HepG2 (cell line): ENCODE data around the gene TMEM178A. TPM values are rescaled to one million over a fixed set of nuclear protein-coding genes. Genes with fewer than 3 reads are reported as not detected.

Source experiments
- ATAC-seq: fragments of 200-7000 bp; cut with Tn5 transposase; 3 replicates; pipeline ENCODE4 v1.9.1; 2020; ENCODE audit warnings: mild to moderate bottlenecking, moderate library complexity
- BruUV-seq: library from RNA; stranded (reverse); fragments of 400-500 nt; replicated peaks from 2 replicates; lab custom pipeline; 2021; lab: Mats Ljungman, UMichigan
- CTCF ChIA-PET: fragments of 300-600 bp; formaldehyde crosslinking; extraction: SDS; loops from one replicate; lab custom pipeline; 2021; ENCODE audit warnings: low total read pairs, inconsistent platforms, low intra/inter-chr PET ratio; lab: Yijun Ruan, JAX
- POLR2A ChIA-PET: fragments of 350-600 bp; sonication (Branson Sonifier 250); formaldehyde crosslinking; loops from one replicate; lab custom pipeline; 2020; ENCODE audit warnings: antibody characterized with exemption, inconsistent platforms; lab: Yijun Ruan, JAX
- DNase-seq: peaks from one replicate; pipeline ENCODE4 v3.0.0-alpha.2; 2015; ENCODE audit warnings: low spot score
- FAIRE-seq: peaks from 3 replicates; lab custom pipeline; 2011; peaks lifted over from hg19 to GRCh38; lab: Jason Lieb, UNC
- H2AFZ ChIP-seq: one replicate; pipeline ENCODE4 v1.6.1; 2011; ENCODE audit warnings: low read length, inconsistent platforms
- H3K27ac ChIP-seq: fragments of 300-600 bp; 3 replicates; pipeline ENCODE4 v1.8.0; 2011; ENCODE audit warnings: mixed run types, mild to moderate bottlenecking, mixed read lengths, low read length, inconsistent platforms; ENCODE audit not compliant: insufficient read depth; ENCODE audit errors: extremely low read length
- H3K27me3 ChIP-seq, 2 experiments: fragments of 200-600 bp in 1 of 2; 2 replicates in 1 of 2; 3 replicates in 1 of 2; pipeline versions ENCODE4 v1.6.0 to v1.8.0; 2011; ENCODE audit warnings: low read length in 2 of 2, mild to moderate bottlenecking in 2 of 2, moderate library complexity in 2 of 2, inconsistent platforms in 1 of 2; ENCODE audit not compliant: insufficient read depth in 2 of 2, control insufficient read depth in 1 of 2
- H3K36me3 ChIP-seq, 2 experiments: fragments of 200-600 bp in 1 of 2; replicated peaks in 1 of 2; 2 replicates in 1 of 2; 3 replicates in 1 of 2; pipeline versions ENCODE4 v1.5.1 to v1.8.0; 2011; ENCODE audit warnings: low read length in 2 of 2, inconsistent platforms in 1 of 2; ENCODE audit not compliant: insufficient read depth in 2 of 2, control insufficient read depth in 1 of 2
- H3K4me1 ChIP-seq: 2 replicates; pipeline ENCODE4 v1.5.1; 2012; ENCODE audit warnings: low read length, inconsistent platforms; ENCODE audit not compliant: insufficient read depth
- H3K4me2 ChIP-seq: 2 replicates; pipeline ENCODE4 v1.6.0; 2011; ENCODE audit warnings: low read depth, low read length, inconsistent platforms
- H3K4me3 ChIP-seq, 3 experiments: fragments of 200-600 bp in 1 of 3; sonication (generic), shearing (Covaris generic) in 1 of 3; replicated peaks in 1 of 3; 2 replicates each; pipeline ENCODE4 v1.5.1; 2011 to 2016; ENCODE audit warnings: low read length in 3 of 3, inconsistent platforms in 2 of 3, low read depth in 2 of 3, mild to moderate bottlenecking in 2 of 3, control low read depth in 1 of 3, mixed read lengths in 1 of 3; ENCODE audit not compliant: insufficient read depth in 1 of 3
- H3K79me2 ChIP-seq: one replicate; pipeline ENCODE4 v1.6.1; 2011; ENCODE audit warnings: low read length, inconsistent platforms; ENCODE audit not compliant: insufficient read depth
- H3K9ac ChIP-seq: 2 replicates; pipeline ENCODE4 v1.6.0; 2011; ENCODE audit warnings: mild to moderate bottlenecking, low read depth, low read length, inconsistent platforms; ENCODE audit not compliant: insufficient read depth
- H3K9me3 ChIP-seq: 2 replicates; pipeline ENCODE4 v1.5.1; 2012; ENCODE audit warnings: mild to moderate bottlenecking, low read length
- H4K20me1 ChIP-seq: 2 replicates; pipeline ENCODE4 v1.6.0; 2011; ENCODE audit warnings: inconsistent platforms, mild to moderate bottlenecking, low read length, moderate library complexity; ENCODE audit not compliant: insufficient read depth
- ARID2 ChIP-seq: sonication (generic); formaldehyde crosslinking; IDR thresholded peaks from 2 replicates; pipeline ENCODE4 v1.8.1; 2022; ENCODE audit warnings: mild to moderate bottlenecking, missing genetic modification reagents, borderline replicate concordance
- FOXJ3 ChIP-seq: sonication (generic); formaldehyde crosslinking; IDR thresholded peaks from 2 replicates; pipeline ENCODE4 v1.4.0; 2020; ENCODE audit warnings: missing genetic modification reagents, mild to moderate bottlenecking, borderline replicate concordance
- GPN1 ChIP-seq: sonication (generic); formaldehyde crosslinking; IDR thresholded peaks from 2 replicates; pipeline ENCODE4 v1.5.1; 2020; ENCODE audit warnings: missing genetic modification reagents, borderline replicate concordance
- HOXA7 ChIP-seq: sonication (generic); formaldehyde crosslinking; IDR thresholded peaks from 2 replicates; pipeline ENCODE4 v1.8.1; 2022; ENCODE audit warnings: mild to moderate bottlenecking, missing genetic modification reagents, moderate library complexity
- KDM3A ChIP-seq: IDR thresholded peaks from 2 replicates; pipeline ENCODE4 v1.6.1; 2018; ENCODE audit warnings: low read depth, missing compliant biosample characterization
- MAF1 ChIP-seq: sonication (generic); formaldehyde crosslinking; IDR thresholded peaks from 2 replicates; pipeline ENCODE4 v1.5.0; 2020; ENCODE audit warnings: missing genetic modification reagents, borderline replicate concordance
- MAFK ChIP-seq, 2 experiments: IDR thresholded peaks in 1 of 2; conservative IDR thresholded peaks in 1 of 2; 2 replicates each; pipeline ENCODE4 v1.6.1; 2011; ENCODE audit warnings: improper control_type of control experiment in 2 of 2, low read length in 2 of 2
- NFE2L1 ChIP-seq: sonication (generic); formaldehyde crosslinking; IDR thresholded peaks from 2 replicates; pipeline ENCODE4 v1.4.0; 2020; ENCODE audit warnings: missing genetic modification reagents, mild to moderate bottlenecking, borderline replicate concordance
- NR2F6 ChIP-seq, 2 experiments: IDR thresholded peaks; 2 replicates each; pipeline ENCODE4 v1.6.1; 2016; ENCODE audit warnings: antibody characterized with exemption in 1 of 2, mild to moderate bottlenecking in 1 of 2
- NRL ChIP-seq: sonication (generic); formaldehyde crosslinking; IDR thresholded peaks from 2 replicates; pipeline ENCODE4 v1.5.0; 2020; ENCODE audit warnings: missing genetic modification reagents, mild to moderate bottlenecking, moderate library complexity, borderline replicate concordance
- RFX5 ChIP-seq: IDR thresholded peaks from 2 replicates; pipeline ENCODE4 v1.6.1; 2011; ENCODE audit warnings: low read depth, low read length, improper control_type of control experiment
- YEATS2 ChIP-seq: sonication (generic); formaldehyde crosslinking; IDR thresholded peaks from 2 replicates; pipeline ENCODE4 v1.4.0; 2020; ENCODE audit warnings: missing genetic modification reagents, borderline replicate concordance
- ZFP1 ChIP-seq: IDR thresholded peaks from 2 replicates; pipeline ENCODE4 v1.6.1; 2016
- ZMAT3 ChIP-seq: sonication (generic); formaldehyde crosslinking; conservative IDR thresholded peaks from 2 replicates; pipeline ENCODE4 v1.7.0; 2021; ENCODE audit warnings: missing genetic modification reagents
- ZNF614 ChIP-seq: IDR thresholded peaks from 2 replicates; pipeline ENCODE4 v1.6.1; 2018; ENCODE audit warnings: missing biosample characterization, missing genetic modification reagents, inconsistent platforms, borderline replicate concordance
- ZNF639 ChIP-seq: conservative IDR thresholded peaks from 2 replicates; pipeline ENCODE4 v1.6.1; 2018; ENCODE audit warnings: missing genetic modification reagents
- ZNF710 ChIP-seq: sonication (generic); formaldehyde crosslinking; IDR thresholded peaks from 2 replicates; pipeline ENCODE4 v1.5.0; 2020; ENCODE audit warnings: mild to moderate bottlenecking, missing genetic modification reagents, borderline replicate concordance
- WGBS: methylation state at CpG from one replicate; pipeline ENCODE4 v1.1.6; 2017; ENCODE audit warnings: low lambda C conversion rate; 5-methylcytosine and 5-hydroxymethylcytosine counted together
- in situ Hi-C: cut with HindIII; loops from 2 replicates; pipeline ENCODE4 v1.10.0; 2017; ENCODE audit warnings: low pct_unique_long_range_greater_than_20kb; ENCODE audit not compliant: extremely low pct_ligation_motif_present
- intact Hi-C: fragments of 100-400 bp; cut with micrococcal nuclease; formaldehyde crosslinking; loops from one replicate; pipeline ENCODE4 v1.10.0; 2022; ENCODE audit not compliant: unreplicated experiment
- polyA plus RNA-seq, 8 experiments: library from polyadenylated mRNA; depleted of rRNA in 3 of 8; stranded (reverse) in 7 of 8; unstranded in 1 of 8; fragments of >200 nt; fragmentation: Illumina TruSeq in 4 of 8; extraction: Trizol in 4 of 8; gene quantifications; 2 replicates each; pipeline versions ENCODE4 v1.2.1 to v1.2.3, GENCODE V29; 2011 to 2016; ENCODE audit warnings: low read depth in 4 of 8, missing spikeins in 1 of 8, mixed read lengths in 1 of 8; ENCODE audit not compliant: insufficient read depth in 1 of 8
- total RNA-seq, 5 experiments: library from RNA; depleted of rRNA; stranded (reverse); fragments of >200 nt; fragmentation: Illumina TruSeq; extraction: Trizol; gene quantifications; 2 replicates each; pipeline ENCODE4 v1.2.3, GENCODE V29; 2016; ENCODE audit warnings: low read depth in 1 of 5

Gene TMEM178A
- total and polyA plus RNA-seq, 2 of the 13 experiments (the other 11 are each of a cell fraction or from before 2014, with no cell fraction given) = 0.38 to 3.3 TPM

- no peak for ATAC-seq
These were observed 19.4 kb upstream of the TMEM178A start for GRCh38 chr2:39646267-39646666.

More at GRCh38 chr2:39646267-39646666, 19.4 kb upstream of the TMEM178A start:
- Histone ChIP-seq H3K9ac (no peak overlapping the region), H3K4me1 (peaks cover 13% of the 10 kb centered on the region), H2AFZ (no peak overlapping the region), H3K27ac (no peak overlapping the region), H3K4me2 (no peak overlapping the region), H3K27me3 (no peaks in the 10 kb centered on the region; a peak in 2 of 5 replicates), H3K36me3 (no peaks in the 10 kb centered on the region), H3K9me3 (no peaks in the 10 kb centered on the region), H3K79me2 (no peaks in the 10 kb centered on the region), H3K4me3 (no peak overlapping the region), H4K20me1 (no peaks in the 10 kb centered on the region)
- FAIRE-seq (no peak), DNase-seq (no peak)
- TF ChIP-seq ZNF614 (CRISPR knock-in tag) (no peak), ZFP1 (CRISPR knock-in tag) (no peak), NR2F6 (IDR thresholded peaks at IDR 0.05) (no peak), NR2F6 (CRISPR knock-in tag; IDR thresholded peaks at IDR 0.05) (no peak), GPN1 (CRISPR knock-in tag) (no peak), RFX5 (no peak), FOXJ3 (no peak), ZMAT3 (CRISPR knock-in tag) (no peak), ZNF710 (CRISPR knock-in tag) (no peak), MAFK (conservative IDR thresholded peaks at IDR 0.05 in 1 of 2, IDR thresholded peaks at IDR 0.05 in 1 of 2; ENCODE audit: low read length in 2 of 2) (no peak), NFE2L1 (CRISPR knock-in tag) (no peak), ZNF639 (CRISPR knock-in tag) (no peak), ARID2 (no peak), KDM3A (CRISPR knock-in tag) (no peak), YEATS2 (no peak), NRL (CRISPR knock-in tag) (no peak), MAF1 (CRISPR knock-in tag) (no peak), HOXA7 (CRISPR knock-in tag) (no peak)
- whole genome bisulfite sequencing = 38% methylated on average over 1 of the region's 1 CpG
- intact Hi-C loops (no loop called here), in situ Hi-C loops (no loop called here)
- ChIA-PET POLR2A (no interaction called here), CTCF (no interaction called here)
- no TSS peak for BruUV-seq
